GM21717 (cell line): Measurements from ENCODE around the gene APOBEC2.

Experiments used
- ATAC-seq: cut with Tn5 transposase; IDR thresholded peaks from one replicate; pipeline ENCODE4 v1.9.1; 2021; ENCODE audit warnings: mild to moderate bottlenecking, moderate library complexity; ENCODE audit not compliant: unreplicated experiment

Gene APOBEC2

GRCh38 chr6:41037107-41037900, 15.7 kb upstream of the APOBEC2 start:
- ATAC-seq, result no peak

- no peak for ATAC-seq
Observed at GRCh38 chr6:41038205-41038604, 14.8 kb upstream of the APOBEC2 start.

GRCh38 chr6:41039060-41039998, 13.7 kb upstream of the APOBEC2 start, which contains the start of gene UNC5CL:
TSS of gene UNC5CL (minus strand) at chr6:41039221. CDS start at chr6:41035074, 4,147 bp downstream.
- no peak for ATAC-seq

GRCh38 chr6:41040101-41040939, 12.7 kb upstream of the APOBEC2 start:
- no peak for ATAC-seq

GRCh38 chr6:41040940-41041536, 12.0 kb upstream of the APOBEC2 start:
- ATAC-seq, result no peak

- ATAC-seq, result no peak
Observed at GRCh38 chr6:41042226-41043055, 10.6 kb upstream of the APOBEC2 start, which contains the start of gene TSPO2. TSS of gene TSPO2 (plus strand) at chr6:41042467. CDS start at chr6:41042986, 519 bp downstream.

- no peak for ATAC-seq
Observed at GRCh38 chr6:41043151-41043550, 9.9 kb upstream of the APOBEC2 start.

- no peak for ATAC-seq
Observed at GRCh38 chr6:41045664-41046063, 7.3 kb upstream of the APOBEC2 start.

- no peak for ATAC-seq
Observed at GRCh38 chr6:41046084-41046483, 6.9 kb upstream of the APOBEC2 start.

- no peak for ATAC-seq
Observed at GRCh38 chr6:41047306-41047705, 5.7 kb upstream of the APOBEC2 start.

- no peak for ATAC-seq
Observed at GRCh38 chr6:41047745-41048732, 5.0 kb upstream of the APOBEC2 start.

GRCh38 chr6:41049521-41049920, 3.5 kb upstream of the APOBEC2 start:
- ATAC-seq, result no peak

- ATAC-seq, result no peak
Observed at GRCh38 chr6:41049955-41050354, 3.0 kb upstream of the APOBEC2 start.

- ATAC-seq, result no peak
Observed at GRCh38 chr6:41050536-41050935, 2.5 kb upstream of the APOBEC2 start.

GRCh38 chr6:41051873-41052272, 1.1 kb upstream of the APOBEC2 start:
- ATAC-seq, result no peak

- ATAC-seq, result no peak
Observed at GRCh38 chr6:41054511-41054910, 1.5 kb downstream of the APOBEC2 start.

- no peak for ATAC-seq
Observed at GRCh38 chr6:41055149-41055548, 2.1 kb downstream of the APOBEC2 start.

GRCh38 chr6:41056768-41057490, 3.9 kb downstream of the APOBEC2 start:
- ATAC-seq, result no peak
